ENCODE measurements around the gene ZNF419. TPM values are rescaled to one million over a fixed set of nuclear protein-coding genes. Genes with fewer than 3 reads are reported as not detected.

Gene ZNF419
- total RNA-seq, 1 donor from 2014 or later, result 20.0 TPM

GRCh38 chr19:57537953-57538547 is 50.5 kb downstream of the ZNF419 start:
- H3K4me3 Mint-ChIP-seq, result no peak overlapping the region
- TF ChIP-seq CTCF (IDR thresholded peaks at IDR 0.05; ENCODE audit: unreplicated experiment), result no peak
- peaks cover 90% of the 10 kb centered on the region for H3K9me3 Mint-ChIP-seq

More at GRCh38 chr19:57537953-57538547, 50.5 kb downstream of the ZNF419 start:
- H3K27ac Mint-ChIP-seq, result no peak overlapping the region
- H3K27me3 Mint-ChIP-seq (ENCODE audit: low read depth), result no peaks in the 10 kb centered on the region
- DNase-seq (ENCODE audit: low spot score in 2 of 2, unreplicated experiment in 2 of 2), result no peak
- H3K36me3 Mint-ChIP-seq, result peaks cover 97% of the 10 kb centered on the region
- H3K4me1 Mint-ChIP-seq, result no peaks in the 10 kb centered on the region

Other genes starting within 250 kb of the ZNF419 start
- 20.8 to 23.3 TPM (median 21.1 TPM) in 3 replicates for gene ZNF805, start 247.1 kb upstream of the ZNF419 start, total RNA-seq
- 72.7 to 80.0 TPM (median 76.2 TPM) in 3 replicates for gene ZNF460, start 207.3 kb upstream of the ZNF419 start, total RNA-seq
- gene ZNF543, start 167.3 kb upstream of the ZNF419 start, total RNA-seq, result 11.7 to 12.1 TPM (median 12.0 TPM) in 3 replicates
- 12.2 to 13.6 TPM (median 13.2 TPM) in 3 replicates for gene ZNF304, start 136.5 kb upstream of the ZNF419 start, total RNA-seq
- gene TRAPPC2B, start 124.2 kb upstream of the ZNF419 start, total RNA-seq, result 10.3 to 12.4 TPM (median 12.2 TPM) in 3 replicates
- 3.9 to 6.8 TPM (median 4.7 TPM) in 3 replicates for gene ZNF547, start 124.2 kb upstream of the ZNF419 start, total RNA-seq
- gene ZNF548, start 97.9 kb upstream of the ZNF419 start, total RNA-seq, result 39.1 to 41.1 TPM (median 40.5 TPM) in 3 replicates
- 16.3 to 18.4 TPM (median 17.4 TPM) in 3 replicates for gene ZNF17, start 76.6 kb upstream of the ZNF419 start, total RNA-seq
- gene ZNF749, start 52.4 kb upstream of the ZNF419 start, total RNA-seq, result 20.1 to 23.7 TPM (median 21.9 TPM) in 3 replicates
- gene VN1R1, start 30.6 kb upstream of the ZNF419 start, total RNA-seq, result 1.2 to 1.7 TPM (median 1.6 TPM) in 3 replicates
- gene ZNF772, start 10.2 kb upstream of the ZNF419 start, total RNA-seq, result 13.8 to 15.5 TPM (median 14.0 TPM) in 3 replicates
- 9.3 to 9.7 TPM (median 9.4 TPM) in 3 replicates for gene ZNF773, start 12.2 kb downstream of the ZNF419 start, total RNA-seq
- gene ZNF549, start 39.6 kb downstream of the ZNF419 start, total RNA-seq, result 11.1 to 11.5 TPM (median 11.3 TPM) in 3 replicates
- gene ZNF550, start 72.1 kb downstream of the ZNF419 start, total RNA-seq, result 10.3 to 13.3 TPM (median 11.3 TPM) in 3 replicates
- 9.4 to 10.0 TPM (median 9.5 TPM) in 3 replicates for gene ZNF416, start 91.2 kb downstream of the ZNF419 start, total RNA-seq
- gene ZIK1, start 96.4 kb downstream of the ZNF419 start, total RNA-seq, result 15.4 to 17.1 TPM (median 16.7 TPM) in 3 replicates
- 4.8 to 6.1 TPM (median 6.0 TPM) in 3 replicates for gene ZNF530, start 112.1 kb downstream of the ZNF419 start, total RNA-seq
- gene ZNF134, start 126.5 kb downstream of the ZNF419 start, total RNA-seq, result 33.5 to 40.5 TPM (median 40.4 TPM) in 3 replicates
- 25.3 to 28.7 TPM (median 25.4 TPM) in 3 replicates for gene ZNF211, start 145.4 kb downstream of the ZNF419 start, total RNA-seq
- not detected in 3 replicates for gene ZSCAN4, start 181.2 kb downstream of the ZNF419 start, total RNA-seq
- gene ZNF551, start 194.2 kb downstream of the ZNF419 start, total RNA-seq, result 14.5 to 19.0 TPM (median 14.6 TPM) in 3 replicates
- gene ZNF154, start 221.5 kb downstream of the ZNF419 start, total RNA-seq, result 42.4 to 43.0 TPM (median 42.7 TPM) in 3 replicates
- gene ZNF671, start 239.9 kb downstream of the ZNF419 start, total RNA-seq, result 8.5 to 9.3 TPM (median 9.3 TPM) in 3 replicates

Measured in mesothelial cell of epicardium (in vitro differentiated cells).